ENCODE results near the gene RO60. TPM values are rescaled to one million over a fixed set of nuclear protein-coding genes. Genes with fewer than 3 reads are reported as not detected.

RO60 gene
- total RNA-seq: 148 and 150 TPM in 2 replicates

DNA sequence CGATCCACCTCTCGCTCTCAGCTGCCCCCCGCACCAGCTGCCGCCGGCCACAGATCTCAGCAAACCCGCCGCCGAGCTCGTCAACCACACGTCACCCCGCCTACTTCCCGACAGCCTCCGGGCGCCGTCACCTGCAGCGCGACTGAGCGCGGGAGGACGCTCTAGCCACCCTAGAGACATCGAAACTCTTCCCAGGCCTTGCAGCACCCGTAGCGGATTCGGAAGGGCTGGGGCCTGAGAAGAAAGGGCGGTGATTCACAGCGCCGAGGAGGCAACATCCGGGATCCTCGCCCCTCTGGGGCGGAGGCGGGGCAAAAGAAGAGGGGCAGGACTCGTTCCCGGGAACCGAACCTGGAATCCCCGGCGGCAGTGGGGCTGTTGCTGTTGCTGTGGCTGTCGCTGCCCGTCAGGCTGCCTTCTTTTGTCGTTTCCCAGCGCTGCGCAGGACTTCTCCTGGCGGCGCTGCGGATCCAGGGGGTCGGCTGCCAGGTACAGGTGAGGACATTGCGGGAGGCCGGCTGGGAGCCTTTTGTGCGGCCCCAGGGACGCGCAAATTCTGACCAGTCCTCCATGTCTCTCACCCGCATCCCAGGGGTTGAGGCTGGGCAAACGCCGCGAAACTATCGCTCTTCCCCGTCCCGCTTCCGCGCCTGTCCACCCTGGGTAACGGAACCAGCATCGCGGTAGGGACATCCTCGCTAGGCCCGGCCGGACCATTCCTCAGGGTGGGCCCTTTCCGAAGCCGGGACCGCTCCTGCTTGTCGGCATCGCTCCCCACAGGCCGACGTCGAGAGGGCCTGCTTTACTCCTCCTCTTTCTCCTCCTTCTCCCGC is at the start of gene RO60, which contains the start of gene UCHL5:
TSS of gene RO60 (plus strand) at position 331 of the 833 bp plus-strand sequence. CDS start 9,443 bp downstream, outside the sequence.
TSS of gene UCHL5 (minus strand) at position 79 of the 833 bp plus-strand sequence. CDS start 100 bp downstream, outside the sequence.

DNA sequence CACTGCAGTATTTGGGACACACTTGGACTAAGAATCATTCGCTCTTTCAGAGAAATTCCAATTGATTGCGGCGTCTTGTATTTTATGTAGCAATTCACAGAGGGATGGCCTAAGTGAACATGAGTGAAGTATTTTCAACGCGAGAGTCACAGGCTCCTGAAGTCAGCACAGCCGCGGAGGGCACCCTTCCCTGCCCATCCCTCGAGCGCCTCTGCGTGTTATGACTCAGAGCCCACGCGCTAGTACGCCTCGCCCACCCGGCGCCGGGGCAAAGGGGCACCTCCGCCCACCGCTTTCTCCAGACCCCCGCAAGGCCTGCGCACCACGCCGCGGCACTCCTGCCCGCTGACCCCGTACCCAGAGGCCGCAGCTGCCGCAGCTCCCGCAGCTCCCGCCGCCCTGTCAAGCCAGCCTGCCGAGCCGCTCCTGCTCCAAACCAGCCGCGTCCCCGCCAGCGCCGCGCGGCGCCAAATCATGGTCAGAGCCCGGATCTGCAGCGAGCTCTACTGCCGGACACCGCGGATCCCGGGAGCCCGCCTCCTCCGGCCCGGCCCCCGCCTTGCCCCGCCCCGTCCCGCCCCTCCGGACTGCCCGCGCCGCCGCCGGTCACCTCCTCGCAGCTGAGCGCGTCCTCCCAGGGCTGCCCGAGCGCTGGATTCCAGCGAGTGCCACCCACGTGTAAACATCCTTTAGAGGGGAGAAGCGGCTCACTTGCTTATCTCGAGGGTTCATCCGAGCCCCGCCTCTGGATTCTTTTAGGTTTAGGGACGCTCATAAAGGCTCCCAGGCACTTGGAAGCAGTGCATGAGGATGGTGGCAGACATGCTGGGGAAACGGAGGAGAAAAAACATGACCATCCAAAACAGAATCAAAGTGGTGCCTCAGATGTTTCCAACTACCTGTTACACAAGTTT is 45.8 kb downstream of the RO60 start, which contains the start of gene GLRX2:
TSS of gene GLRX2 (minus strand) at position 508 of the 914 bp plus-strand sequence. CDS start at position 476, 32 bp downstream.

Small RNA genes within 50 kb of the gene (small RNA-seq; reads per million reads assigned to genes)
- 2.1 reads per million, percentile 80 among the genes with 10 or more reads in this experiment for gene SCARNA18B

Other genes with a start within 250 kb of the RO60 start
- 20.9 and 32.3 TPM in 2 replicates for gene UCHL5, start 252 bp upstream of the RO60 start, total RNA-seq
- 3.6 and 7.2 TPM in 2 replicates for gene GLRX2, start 45.8 kb downstream of the RO60 start, total RNA-seq
- gene CDC73, start 62.4 kb downstream of the RO60 start, total RNA-seq: 24.8 and 33.0 TPM in 2 replicates
- gene B3GALT2, start 127.0 kb downstream of the RO60 start, total RNA-seq: 0.33 and 0.67 TPM in 2 replicates

All from vein endothelial cell (primary cell).